ENCODE measurements around the gene DNAH11. TPM values are rescaled to one million over a fixed set of nuclear protein-coding genes. Genes with fewer than 3 reads are reported as not detected.
"Not testable (repeated sequence)": the region's sequence is repeated elsewhere in the genome, so short reads cannot be mapped to it uniquely, and the experiment has no call there.

Gene DNAH11
- total and polyA plus RNA-seq, 4 experiments from 2014 or later, result 0.06 TPM; not detected in 3

- ChIA-PET CTCF (ENCODE audit: partially characterized antibody) (interaction anchor here (0.8 to 2.5 kb wide), 3 partner anchors 244 to 256 kb away, joined by 3 to 19 read pairs (median 3); no protein-coding TSS in a partner anchor), POLR2A (ENCODE audit: partially characterized antibody) (no interaction called here)
- H3K27me3 ChIP-seq (ENCODE audit: insufficient read depth, low read length), result no peaks in the 10 kb centered on the region
- H3K9me3 Mint-ChIP-seq, result peaks cover 2 to 36% (median 25%) of the 10 kb centered on the region in 8 donors
- intact Hi-C loops (cut with micrococcal nuclease), result loop anchor here (1.0 kb wide), 1 partner anchor 251 kb away; no protein-coding TSS in a partner anchor
- no peaks in the 10 kb centered on the region for H3K4me1 ChIP-seq (ENCODE audit: insufficient read depth, low read length)
- H3K27me3 Mint-ChIP-seq, result no peaks in the 10 kb centered on the region
- no peak overlapping the region for H3K4me3 Mint-ChIP-seq
- peak in 3 of 5 donors; percentile 12 to 19 (median 17) for DNase-seq
- peaks cover 13% of the 10 kb centered on the region for H3K36me3 ChIP-seq (ENCODE audit: insufficient read depth, low read length)
- peaks cover 76 to 83% of the 10 kb centered on the region in 2 donors for H3K36me3 Mint-ChIP-seq
- H3K9me3 ChIP-seq (ENCODE audit: control insufficient read depth in 1 of 2, low read length in 2 of 2), result no peaks in the 10 kb centered on the region
- H3K27ac ChIP-seq (ENCODE audit: low read depth, low read length), result no peak overlapping the region
- H3K27ac Mint-ChIP-seq, result peak overlapping the region in 2 of 7 donors; percentile 13 to 19
- H3K4me3 ChIP-seq (ENCODE audit: low read length in 2 of 2), result no peak overlapping the region
- H3K4me1 Mint-ChIP-seq, result peaks cover 0 to 6% (median 2%) of the 10 kb centered on the region in 4 donors
Observed at GRCh38 chr7:21507627-21508343, 35.1 kb upstream of the DNAH11 start.

- ChIA-PET POLR2A (ENCODE audit: partially characterized antibody) (no interaction called here), CTCF (ENCODE audit: partially characterized antibody) (interaction anchor here (0.8 to 2.5 kb wide), 2 partner anchors 253 to 257 kb away, joined by 3 to 19 read pairs; no protein-coding TSS in a partner anchor)
- Histone ChIP-seq H3K27ac (ENCODE audit: low read depth, low read length) (no peak overlapping the region), H3K9me3 (ENCODE audit: control insufficient read depth in 1 of 2, low read length in 2 of 2) (no peaks in the 10 kb centered on the region), H3K27me3 (ENCODE audit: insufficient read depth, low read length) (no peaks in the 10 kb centered on the region), H3K36me3 (ENCODE audit: insufficient read depth, low read length) (peaks cover 13% of the 10 kb centered on the region), H3K4me1 (ENCODE audit: insufficient read depth, low read length) (no peaks in the 10 kb centered on the region), H3K4me3 (ENCODE audit: low read length in 2 of 2) (no peak overlapping the region)
- no peak overlapping the region for H3K4me3 Mint-ChIP-seq
- peaks cover 0 to 7% (median 2%) of the 10 kb centered on the region in 4 donors for H3K4me1 Mint-ChIP-seq
- peaks cover 2 to 36% (median 24%) of the 10 kb centered on the region in 8 donors for H3K9me3 Mint-ChIP-seq
- DNase-seq, result no peak
- intact Hi-C loops (cut with micrococcal nuclease), result no loop called here
- H3K36me3 Mint-ChIP-seq, result peaks cover 71 to 79% of the 10 kb centered on the region in 2 donors
- no peak overlapping the region for H3K27ac Mint-ChIP-seq
- H3K27me3 Mint-ChIP-seq, result no peaks in the 10 kb centered on the region
Observed at GRCh38 chr7:21508538-21508937, 34.3 kb upstream of the DNAH11 start.

- H3K27me3 Mint-ChIP-seq, result no peaks in the 10 kb centered on the region
- Histone ChIP-seq H3K4me3 (ENCODE audit: low read length in 2 of 2) (no peak overlapping the region), H3K9me3 (ENCODE audit: control insufficient read depth in 1 of 2, low read length in 2 of 2) (no peaks in the 10 kb centered on the region), H3K27me3 (ENCODE audit: insufficient read depth, low read length) (no peaks in the 10 kb centered on the region), H3K4me1 (ENCODE audit: insufficient read depth, low read length) (no peaks in the 10 kb centered on the region), H3K27ac (ENCODE audit: low read depth, low read length) (no peak overlapping the region), H3K36me3 (ENCODE audit: insufficient read depth, low read length) (peaks cover 6% of the 10 kb centered on the region)
- POLR2A ChIA-PET (ENCODE audit: partially characterized antibody), result no interaction called here
- peaks cover 0 to 1% (median 0%) of the 10 kb centered on the region in 4 donors for H3K4me1 Mint-ChIP-seq
- H3K27ac Mint-ChIP-seq, result no peak overlapping the region
- no peak for DNase-seq
- intact Hi-C loops (cut with micrococcal nuclease), result no loop called here
- H3K9me3 Mint-ChIP-seq, result peaks cover 0 to 3% (median 0%) of the 10 kb centered on the region in 8 donors
- H3K4me3 Mint-ChIP-seq, result no peak overlapping the region
- CTCF ChIA-PET (ENCODE audit: partially characterized antibody), result interaction anchor here (1.0 to 1.2 kb wide), 2 partner anchors 13 to 488 kb away, joined by 3 read pairs; no protein-coding TSS in a partner anchor
- peaks cover 29 to 38% of the 10 kb centered on the region in 2 donors for H3K36me3 Mint-ChIP-seq
Observed at GRCh38 chr7:21514062-21514461, 28.8 kb upstream of the DNAH11 start.

GRCh38 chr7:21524680-21525079 lies 18.2 kb upstream of the DNAH11 start:
- no peaks in the 10 kb centered on the region for H3K9me3 ChIP-seq (ENCODE audit: control insufficient read depth in 1 of 2, low read length in 2 of 2)
- ChIA-PET POLR2A (ENCODE audit: partially characterized antibody) (no interaction called here), CTCF (ENCODE audit: partially characterized antibody) (no interaction called here)
- Mint-ChIP-seq H3K4me3 (no peak overlapping the region), H3K36me3 (no peaks in the 10 kb centered on the region), H3K9me3 (peaks cover 0 to 3% (median 0%) of the 10 kb centered on the region in 8 donors), H3K4me1 (no peaks in the 10 kb centered on the region), H3K27ac (no peak overlapping the region), H3K27me3 (no peaks in the 10 kb centered on the region)
- no peak overlapping the region for H3K4me3 ChIP-seq (ENCODE audit: low read length in 2 of 2)
- no peaks in the 10 kb centered on the region for H3K27me3 ChIP-seq (ENCODE audit: insufficient read depth, low read length)
- H3K36me3 ChIP-seq (ENCODE audit: insufficient read depth, low read length), result no peaks in the 10 kb centered on the region
- H3K4me1 ChIP-seq (ENCODE audit: insufficient read depth, low read length), result no peaks in the 10 kb centered on the region
- intact Hi-C loops (cut with micrococcal nuclease), result loop anchor here (5.0 kb wide), 1 partner anchor 478 kb away; no protein-coding TSS in a partner anchor
- H3K27ac ChIP-seq (ENCODE audit: low read depth, low read length), result no peak overlapping the region
- DNase-seq, result no peak

GRCh38 chr7:21526007-21526406 lies 16.8 kb upstream of the DNAH11 start:
- Mint-ChIP-seq H3K27me3 (no peaks in the 10 kb centered on the region), H3K27ac (no peak overlapping the region), H3K4me3 (no peak overlapping the region), H3K9me3 (peaks cover 0 to 3% (median 0%) of the 10 kb centered on the region in 8 donors), H3K4me1 (no peaks in the 10 kb centered on the region), H3K36me3 (no peaks in the 10 kb centered on the region)
- H3K27me3 ChIP-seq (ENCODE audit: insufficient read depth, low read length), result no peaks in the 10 kb centered on the region
- H3K9me3 ChIP-seq (ENCODE audit: control insufficient read depth in 1 of 2, low read length in 2 of 2), result no peaks in the 10 kb centered on the region
- peak in 3 of 5 donors; percentile 9 to 23 (median 18) for DNase-seq
- H3K36me3 ChIP-seq (ENCODE audit: insufficient read depth, low read length), result no peaks in the 10 kb centered on the region
- intact Hi-C loops (cut with micrococcal nuclease), result loop anchor here (1.0 to 5.0 kb wide), 2 partner anchors 270 to 476 kb away; no protein-coding TSS in a partner anchor
- CTCF ChIA-PET (ENCODE audit: partially characterized antibody), result interaction anchor here (1.2 to 2.3 kb wide), 5 partner anchors 9 to 270 kb away, joined by 3 to 11 read pairs (median 4); no protein-coding TSS in a partner anchor
- H3K4me3 ChIP-seq (ENCODE audit: low read length in 2 of 2), result no peak overlapping the region
- H3K27ac ChIP-seq (ENCODE audit: low read depth, low read length), result no peak overlapping the region
- POLR2A ChIA-PET (ENCODE audit: partially characterized antibody), result no interaction called here
- no peaks in the 10 kb centered on the region for H3K4me1 ChIP-seq (ENCODE audit: insufficient read depth, low read length)

GRCh38 chr7:21526448-21526847 lies 16.4 kb upstream of the DNAH11 start:
- Mint-ChIP-seq H3K27ac (peak overlapping the region in 1 of 7 donors; percentile 1), H3K9me3 (peaks cover 0 to 3% (median 0%) of the 10 kb centered on the region in 8 donors), H3K4me3 (no peak overlapping the region), H3K27me3 (no peaks in the 10 kb centered on the region), H3K4me1 (no peaks in the 10 kb centered on the region), H3K36me3 (no peaks in the 10 kb centered on the region)
- Histone ChIP-seq H3K4me3 (ENCODE audit: low read length in 2 of 2) (no peak overlapping the region), H3K4me1 (ENCODE audit: insufficient read depth, low read length) (no peaks in the 10 kb centered on the region), H3K36me3 (ENCODE audit: insufficient read depth, low read length) (no peaks in the 10 kb centered on the region), H3K9me3 (ENCODE audit: control insufficient read depth in 1 of 2, low read length in 2 of 2) (no peaks in the 10 kb centered on the region), H3K27ac (ENCODE audit: low read depth, low read length) (no peak overlapping the region), H3K27me3 (ENCODE audit: insufficient read depth, low read length) (no peaks in the 10 kb centered on the region)
- no peak for DNase-seq
- POLR2A ChIA-PET (ENCODE audit: partially characterized antibody), result no interaction called here
- CTCF ChIA-PET (ENCODE audit: partially characterized antibody), result interaction anchor here (0.9 to 2.3 kb wide), 8 partner anchors 9 to 474 kb away, joined by 3 to 11 read pairs (median 4); no protein-coding TSS in a partner anchor
- intact Hi-C loops (cut with micrococcal nuclease), result loop anchor here (1.0 to 5.0 kb wide), 2 partner anchors 270 to 476 kb away; no protein-coding TSS in a partner anchor

GRCh38 chr7:21532485-21532884 lies 10.4 kb upstream of the DNAH11 start:
- H3K4me1 Mint-ChIP-seq; H3K9me3 ChIP-seq (ENCODE audit: control insufficient read depth in 1 of 2, low read length in 2 of 2); POLR2A ChIA-PET (ENCODE audit: partially characterized antibody); intact Hi-C loops (cut with micrococcal nuclease); H3K36me3 Mint-ChIP-seq; H3K4me3 Mint-ChIP-seq; H3K36me3 ChIP-seq (ENCODE audit: insufficient read depth, low read length); H3K27me3 ChIP-seq (ENCODE audit: insufficient read depth, low read length); CTCF ChIA-PET (ENCODE audit: partially characterized antibody); H3K27ac Mint-ChIP-seq; DNase-seq; H3K27ac ChIP-seq (ENCODE audit: low read depth, low read length); H3K4me3 ChIP-seq (ENCODE audit: low read length in 2 of 2); H3K4me1 ChIP-seq (ENCODE audit: insufficient read depth, low read length); H3K9me3 Mint-ChIP-seq; H3K27me3 Mint-ChIP-seq: not testable (repeated sequence)
